ENCODE measurements around the gene TUBA4B.

The TUBA4B gene

GRCh38 chr2:219207134-219207883, 45.7 kb upstream of the TUBA4B start:
- no peak for DNase-seq (ENCODE audit: low read depth)
- in situ Hi-C loops (cut with HindIII; ENCODE audit: low sequenced_read_pairs), result no loop called here
- peak overlapping the region; percentile 64 for H3K4me3 ChIP-seq (ENCODE audit: low read depth, low read length)
- TF ChIP-seq CTCF (IDR thresholded peaks at IDR 0.05; ENCODE audit: low read depth, low read length, missing control alignments), result no peak

- TF ChIP-seq CTCF (IDR thresholded peaks at IDR 0.05; ENCODE audit: low read depth, low read length, missing control alignments), result no peak
- in situ Hi-C loops (cut with HindIII; ENCODE audit: low sequenced_read_pairs), result no loop called here
- no peak for DNase-seq (ENCODE audit: low read depth)
- peak overlapping the region; percentile 64 for H3K4me3 ChIP-seq (ENCODE audit: low read depth, low read length)
Measured at GRCh38 chr2:219207884-219208740, 44.9 kb upstream of the TUBA4B start.

- no peak overlapping the region for H3K4me3 ChIP-seq (ENCODE audit: low read depth, low read length)
- in situ Hi-C loops (cut with HindIII; ENCODE audit: low sequenced_read_pairs), result no loop called here
- no peak for DNase-seq (ENCODE audit: low read depth)
- TF ChIP-seq CTCF (IDR thresholded peaks at IDR 0.05; ENCODE audit: low read depth, low read length, missing control alignments), result no peak
Measured at GRCh38 chr2:219209236-219210195, 43.5 kb upstream of the TUBA4B start.

GRCh38 chr2:219210196-219210885, 42.7 kb upstream of the TUBA4B start:
- no peak overlapping the region for H3K4me3 ChIP-seq (ENCODE audit: low read depth, low read length)
- in situ Hi-C loops (cut with HindIII; ENCODE audit: low sequenced_read_pairs), result no loop called here
- no peak for TF ChIP-seq CTCF (IDR thresholded peaks at IDR 0.05; ENCODE audit: low read depth, low read length, missing control alignments)
- no peak for DNase-seq (ENCODE audit: low read depth)

GRCh38 chr2:219210886-219211362, 42.1 kb upstream of the TUBA4B start:
- no peak for DNase-seq (ENCODE audit: low read depth)
- in situ Hi-C loops (cut with HindIII; ENCODE audit: low sequenced_read_pairs), result no loop called here
- no peak overlapping the region for H3K4me3 ChIP-seq (ENCODE audit: low read depth, low read length)
- TF ChIP-seq CTCF (IDR thresholded peaks at IDR 0.05; ENCODE audit: low read depth, low read length, missing control alignments), result no peak
